ENCODE data around the gene LCN9.

LCN9 gene

DNA sequence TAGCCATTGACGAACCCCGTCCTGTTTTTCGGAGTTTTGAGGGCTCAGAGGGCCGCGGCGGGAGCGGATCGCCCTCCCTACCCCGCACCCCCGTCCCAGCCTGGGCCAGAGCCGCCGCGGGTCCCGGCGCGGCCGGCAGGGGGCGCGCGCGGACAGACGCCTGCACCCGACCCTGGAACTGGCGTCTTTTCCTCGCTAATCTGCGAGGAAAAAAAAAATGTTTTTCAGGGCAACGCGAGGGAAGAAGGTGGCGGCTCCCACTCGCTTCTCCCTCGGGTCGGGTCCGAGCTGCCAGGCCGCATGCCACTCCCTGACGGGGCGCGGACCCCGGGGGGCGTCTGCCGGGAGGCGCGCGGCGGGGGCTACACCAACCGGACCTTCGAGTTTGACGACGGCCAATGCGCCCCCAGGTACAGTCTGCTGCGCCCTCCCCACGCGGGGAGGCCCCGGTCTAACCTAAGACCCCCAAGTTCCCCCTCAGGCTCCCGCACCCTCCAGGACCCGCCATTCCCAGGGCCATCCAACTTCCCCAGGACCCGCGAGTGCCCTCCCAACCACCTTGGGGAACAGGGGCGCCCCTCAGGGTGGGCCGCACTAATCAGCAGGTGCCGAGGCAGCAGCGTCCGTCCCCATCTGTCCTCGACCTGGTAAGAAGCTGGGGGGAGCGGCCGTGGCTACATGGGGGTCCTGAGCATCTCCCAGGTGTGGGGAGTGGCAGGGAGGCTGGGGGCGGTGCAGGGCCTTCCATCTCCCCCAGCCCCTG lies 39.0 kb downstream of the LCN9 start, which contains the start of gene KCNT1:
Gene KCNT1 (plus strand): TSS at position 227 of the 763 bp plus-strand sequence. CDS start 74 bp downstream, at position 301.
- Histone ChIP-seq H3K27me3 (ENCODE audit: insufficient read depth, poor library complexity, severe bottlenecking) (peaks cover 8% of the 10 kb centered on the region), H3K27ac (replicated peaks) (no peak within 1 kb of the TSS), H3K4me3 (replicated peaks; ENCODE audit: insufficient read depth, low read length) (no peak within 1 kb of the TSS)
- DNase-seq (ENCODE audit: low read depth in 1 of 2, low spot score in 1 of 2) = peak; percentile 7 to 16
- TF ChIP-seq CTCF (IDR thresholded peaks at IDR 0.05; ENCODE audit: insufficient read depth, low read length) (peak; percentile 54), GABPA (IDR thresholded peaks at IDR 0.05; ENCODE audit: low read depth) (no peak)

GRCh38 chr9:135703726-135704125 lies 40.6 kb downstream of the LCN9 start:
- H3K4me3 ChIP-seq (replicated peaks; ENCODE audit: insufficient read depth, low read length) = no peak overlapping the region
- TF ChIP-seq POLR2AphosphoS5 (IDR thresholded peaks at IDR 0.05; ENCODE audit: low read depth) (no peak), GABPA (IDR thresholded peaks at IDR 0.05; ENCODE audit: low read depth) (no peak), REST (IDR thresholded peaks at IDR 0.05; ENCODE audit: insufficient replicate concordance, low read depth) (no peak), CTCF (IDR thresholded peaks at IDR 0.05; ENCODE audit: insufficient read depth, low read length) (no peak), SPI1 (IDR thresholded peaks at IDR 0.05; ENCODE audit: borderline replicate concordance, low read depth) (no peak)
- DNase-seq (ENCODE audit: low read depth in 1 of 2, low spot score in 1 of 2) = no peak
- H3K27ac ChIP-seq (replicated peaks) = no peak overlapping the region
- peaks cover 8% of the 10 kb centered on the region for H3K27me3 ChIP-seq (ENCODE audit: insufficient read depth, poor library complexity, severe bottlenecking)

DNA sequence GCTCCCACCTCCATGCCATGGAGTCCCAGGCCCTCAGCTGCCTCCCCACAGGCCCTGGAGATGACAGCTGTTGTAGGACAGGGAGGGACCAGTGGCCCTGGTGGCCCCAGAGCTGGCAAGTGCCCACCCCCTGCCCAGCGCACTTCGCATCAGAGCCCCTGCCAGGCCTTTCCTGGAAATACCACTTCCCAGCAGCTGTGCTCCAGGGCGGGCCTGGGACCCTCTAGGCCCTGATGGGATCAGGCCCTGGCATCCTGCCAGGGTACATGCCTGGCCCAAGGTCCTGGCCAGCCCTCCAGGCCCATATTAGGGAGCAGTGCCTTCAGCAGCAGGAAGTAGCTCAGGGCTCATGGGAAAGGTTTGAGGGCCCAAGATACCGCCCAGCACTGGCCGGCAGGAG lies 41.4 kb downstream of the LCN9 start:
- TF ChIP-seq POLR2AphosphoS5 (IDR thresholded peaks at IDR 0.05; ENCODE audit: low read depth) = no peak
- no peak for TF ChIP-seq REST (IDR thresholded peaks at IDR 0.05; ENCODE audit: insufficient replicate concordance, low read depth)
- TF ChIP-seq GABPA (IDR thresholded peaks at IDR 0.05; ENCODE audit: low read depth) = no peak
- TF ChIP-seq CTCF (IDR thresholded peaks at IDR 0.05; ENCODE audit: insufficient read depth, low read length) = no peak
- no peak for TF ChIP-seq SPI1 (IDR thresholded peaks at IDR 0.05; ENCODE audit: borderline replicate concordance, low read depth)
- Histone ChIP-seq H3K4me3 (replicated peaks; ENCODE audit: insufficient read depth, low read length) (no peak overlapping the region), H3K27me3 (ENCODE audit: insufficient read depth, poor library complexity, severe bottlenecking) (peaks cover 8% of the 10 kb centered on the region), H3K27ac (replicated peaks) (no peak overlapping the region)
- DNase-seq (ENCODE audit: low read depth in 1 of 2, low spot score in 1 of 2) = no peak

All from HL-60 (cell line).